SKM-1 (cell line): Measurements from ENCODE around the gene ELAC1.
"Not testable (repeated sequence)": the region's sequence is repeated elsewhere in the genome, so short reads cannot be mapped to it uniquely, and the experiment has no call there.

Source experiments
- DNase-seq: peaks from one replicate; lab custom pipeline; 2025; ENCODE audit not compliant: unreplicated experiment; lab: John Stamatoyannopoulos, UW

The ELAC1 gene

DNA sequence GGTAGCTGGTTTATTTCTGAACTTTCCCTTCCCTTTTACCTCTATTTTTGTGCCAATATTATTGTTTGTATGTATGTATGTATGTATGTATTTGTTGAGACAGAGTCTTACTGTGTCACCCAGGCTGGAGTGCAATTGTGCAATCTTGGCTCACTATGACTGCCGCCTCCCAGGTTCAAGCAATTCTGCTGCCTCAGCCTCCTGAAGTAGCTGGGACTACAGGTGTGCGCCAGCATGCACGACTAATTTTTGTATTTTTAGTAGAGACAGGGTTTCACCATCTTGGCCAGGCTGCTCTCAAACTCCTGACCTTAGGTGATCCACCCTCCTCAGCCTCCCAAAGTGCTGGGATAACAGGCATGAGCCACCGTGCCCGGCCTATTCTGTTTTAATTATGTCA is 4.6 kb downstream of the ELAC1 start:
- not testable (repeated sequence) for DNase-seq

DNA sequence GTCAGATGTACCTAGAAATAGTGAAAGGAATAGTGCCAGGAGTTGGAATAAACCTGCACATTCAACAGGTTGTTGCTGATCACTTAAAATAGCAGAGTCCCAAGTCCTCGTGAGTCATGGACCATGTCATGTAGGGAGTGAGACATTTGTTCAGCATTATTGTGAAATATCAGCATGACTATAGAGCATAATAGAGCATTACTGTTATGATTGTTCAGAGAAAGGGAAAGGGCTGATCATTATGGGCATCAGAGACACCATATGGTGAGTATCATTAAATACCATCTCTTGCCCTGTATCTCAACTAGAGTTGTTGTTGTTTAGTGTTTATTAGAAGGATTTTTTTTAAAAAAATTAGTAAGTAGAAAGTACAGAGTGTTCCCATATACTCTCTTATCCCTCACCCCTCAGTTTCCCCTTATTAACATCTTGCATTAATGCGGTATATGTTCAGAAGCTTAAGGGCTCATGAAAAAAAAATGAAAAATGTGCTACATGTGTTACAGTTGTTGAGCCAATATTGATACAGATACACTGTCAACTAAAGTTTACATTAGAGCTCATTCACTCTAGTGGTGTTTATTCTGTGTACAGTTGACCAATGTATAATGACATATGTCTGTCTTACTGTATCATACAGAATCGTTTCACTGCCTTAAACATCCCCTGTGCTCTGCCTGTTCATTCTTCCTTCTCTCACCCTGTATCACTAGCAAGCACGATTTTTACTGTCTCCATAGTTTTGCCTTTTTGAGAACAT is 5.7 kb downstream of the ELAC1 start:
- DNase-seq = no peak

DNA sequence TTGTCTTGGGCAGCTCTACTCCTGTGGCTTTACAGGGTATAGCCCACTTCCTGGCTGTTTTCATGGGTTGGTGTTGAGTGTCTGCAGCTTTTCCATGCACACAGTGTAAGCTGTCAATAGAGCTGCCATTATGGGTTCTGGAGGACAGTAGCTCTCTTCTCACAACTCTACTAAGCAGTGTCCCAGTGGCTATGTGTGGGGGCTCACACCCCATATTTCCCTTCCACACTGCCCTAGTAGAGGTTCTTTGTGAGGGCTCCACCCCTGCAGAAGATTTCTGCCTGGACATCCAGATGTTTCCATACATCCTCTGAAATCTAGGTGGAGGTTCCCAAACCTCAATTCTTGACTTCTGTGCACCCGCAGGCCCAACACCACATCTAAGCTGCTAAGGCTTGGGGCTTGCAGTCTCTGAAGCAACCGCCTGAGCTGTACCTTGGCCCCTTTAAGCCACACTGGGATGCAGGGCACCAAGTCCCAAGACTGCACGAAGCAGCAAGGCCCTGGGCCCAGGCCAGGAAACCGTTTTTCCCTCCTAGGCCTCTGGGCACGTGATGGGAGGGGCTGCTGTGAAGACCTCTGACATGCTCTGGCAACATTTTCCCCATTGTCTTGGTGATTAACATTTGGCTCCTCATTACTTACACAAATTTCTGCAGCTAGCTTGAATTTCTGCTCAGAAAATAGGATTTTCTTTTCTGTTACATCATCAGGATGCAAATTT is 9.4 kb downstream of the ELAC1 start:
- DNase-seq = no peak

DNA sequence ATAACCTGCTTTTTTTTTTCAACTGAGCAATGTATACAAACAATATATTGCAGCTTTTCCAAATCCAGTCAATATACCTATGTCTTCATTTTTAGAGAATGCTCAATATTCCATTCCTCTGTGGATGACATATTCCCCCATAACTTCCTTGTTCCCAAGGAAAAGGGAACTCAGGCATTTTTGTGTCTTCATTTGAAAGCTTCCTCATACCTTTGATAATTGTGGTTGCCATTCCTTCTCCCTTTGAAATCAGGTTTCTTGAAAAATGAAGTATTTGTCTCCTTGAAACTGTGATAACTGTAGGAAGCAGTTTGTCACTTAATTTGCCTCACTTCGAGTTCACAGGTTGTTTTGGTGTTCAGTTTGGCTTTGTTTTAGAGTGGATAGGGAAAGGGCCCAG is 13.5 kb downstream of the ELAC1 start:
- no peak for DNase-seq

DNA sequence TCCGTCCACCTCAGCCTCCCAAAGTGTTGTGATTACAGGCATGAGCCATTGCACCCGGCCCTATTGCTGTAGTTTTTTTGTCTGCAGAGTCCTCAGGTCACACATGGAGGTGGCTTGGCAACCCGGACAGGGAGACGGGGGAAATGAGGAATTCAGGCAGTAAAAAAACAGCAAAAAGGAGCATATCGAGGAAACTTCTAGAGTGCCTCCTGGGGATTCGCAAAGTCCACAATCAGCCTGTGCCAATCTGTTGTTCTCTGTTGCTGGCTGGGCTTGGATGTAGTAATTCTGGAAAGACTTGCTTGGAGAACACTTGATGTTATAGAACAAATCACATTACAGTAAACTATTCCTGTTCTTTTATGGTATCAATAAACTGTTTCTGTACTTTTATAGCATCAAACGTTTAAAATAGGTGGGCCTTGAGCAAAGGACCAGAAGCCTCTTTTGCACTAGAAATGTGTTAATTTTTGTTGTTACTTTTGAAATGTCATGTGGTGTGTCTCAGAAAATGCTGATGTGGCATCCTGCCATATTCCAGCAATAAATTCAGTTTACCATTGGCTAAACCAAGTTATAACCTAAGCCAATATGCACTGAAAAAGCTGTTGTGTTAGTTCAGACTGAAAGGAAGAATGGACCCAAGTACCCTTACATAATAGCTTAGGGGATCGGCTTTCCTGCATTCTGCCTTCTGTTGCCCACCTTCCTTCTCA is 14.4 kb downstream of the ELAC1 start:
- DNase-seq = no peak

DNA sequence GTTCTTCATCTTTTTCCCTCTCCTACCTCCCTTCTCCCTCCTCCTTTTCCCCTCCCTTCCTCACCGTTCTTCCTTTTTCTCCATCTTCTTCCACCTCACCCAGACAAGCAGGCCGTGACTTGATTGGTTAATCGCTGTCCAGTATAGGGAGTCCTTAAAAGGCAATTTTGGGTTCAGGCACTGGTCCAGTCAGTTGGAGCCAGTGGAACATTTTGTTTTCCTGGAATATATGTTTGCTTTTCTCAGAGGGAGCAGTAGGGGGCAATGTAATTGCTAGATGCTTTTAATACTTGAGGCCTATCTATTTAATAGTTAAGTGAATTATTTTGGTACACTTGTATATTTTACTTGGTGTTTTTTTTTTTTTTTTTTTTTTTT is 15.0 kb downstream of the ELAC1 start:
- no peak for DNase-seq

DNA sequence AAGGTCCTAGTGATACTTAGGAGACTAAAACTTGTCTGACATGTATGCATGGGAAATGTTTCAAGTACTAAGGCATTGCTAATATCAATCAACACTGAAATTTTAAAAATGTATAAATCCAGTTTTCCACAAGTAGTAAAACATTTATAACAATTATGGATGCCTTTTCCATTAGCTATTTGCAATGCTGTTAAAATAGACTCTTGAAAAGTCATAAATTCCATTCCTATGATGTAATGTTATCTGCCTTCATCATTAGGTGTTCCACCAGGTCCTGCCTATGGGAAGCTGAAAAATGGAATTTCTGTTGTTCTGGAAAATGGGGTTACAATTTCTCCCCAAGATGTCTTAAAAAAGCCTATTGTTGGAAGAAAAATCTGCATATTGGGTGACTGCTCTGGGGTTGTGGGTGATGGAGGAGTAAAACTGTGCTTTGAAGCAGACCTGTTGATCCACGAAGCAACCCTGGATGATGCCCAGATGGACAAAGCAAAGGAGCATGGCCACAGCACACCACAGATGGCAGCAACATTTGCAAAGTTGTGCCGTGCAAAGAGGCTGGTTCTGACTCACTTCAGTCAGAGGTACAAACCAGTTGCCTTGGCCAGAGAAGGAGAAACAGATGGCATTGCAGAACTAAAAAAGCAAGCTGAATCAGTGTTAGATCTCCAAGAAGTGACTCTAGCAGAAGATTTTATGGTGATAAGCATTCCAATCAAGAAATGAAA is 18.7 kb downstream of the ELAC1 start:
- no peak for DNase-seq

DNA sequence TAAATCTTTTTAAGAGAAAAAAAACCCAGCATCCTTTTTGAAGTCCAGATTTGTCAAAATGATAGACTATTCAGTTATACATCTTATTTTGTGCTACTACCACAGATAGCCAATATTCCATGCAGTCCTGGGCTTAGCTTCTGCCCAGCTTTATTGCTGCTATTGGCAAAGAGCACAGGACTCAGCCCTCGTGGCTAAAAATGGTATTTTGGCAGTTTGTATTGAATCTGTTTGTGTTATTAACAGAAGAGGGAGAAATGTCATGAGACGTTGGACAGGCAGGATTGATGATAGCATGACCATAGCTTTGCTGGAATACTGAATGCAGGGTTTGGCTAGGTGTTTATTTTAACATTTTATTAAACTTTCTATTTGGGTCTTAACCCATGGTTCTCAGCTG is 19.4 kb downstream of the ELAC1 start:
- DNase-seq = no peak

DNA sequence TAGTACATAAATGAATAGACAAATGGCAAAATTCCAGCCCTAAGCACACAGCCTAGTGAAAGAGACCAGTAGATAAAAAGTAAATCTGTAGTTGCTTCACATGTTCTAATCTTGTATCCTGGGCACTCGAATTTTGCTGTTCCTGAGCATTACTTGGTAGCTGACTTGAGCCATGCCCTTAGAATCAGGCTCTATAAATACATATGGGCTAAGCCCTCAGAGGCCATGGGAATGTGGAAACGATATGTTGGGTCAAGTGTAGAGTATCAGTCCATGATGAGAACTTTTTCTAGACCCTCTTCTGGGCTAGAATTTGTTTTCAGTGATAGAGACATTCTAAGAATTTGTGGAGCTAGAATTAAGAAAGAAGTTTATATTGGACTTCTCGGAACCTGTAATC is 21.9 kb downstream of the ELAC1 start:
- no peak for DNase-seq

DNA sequence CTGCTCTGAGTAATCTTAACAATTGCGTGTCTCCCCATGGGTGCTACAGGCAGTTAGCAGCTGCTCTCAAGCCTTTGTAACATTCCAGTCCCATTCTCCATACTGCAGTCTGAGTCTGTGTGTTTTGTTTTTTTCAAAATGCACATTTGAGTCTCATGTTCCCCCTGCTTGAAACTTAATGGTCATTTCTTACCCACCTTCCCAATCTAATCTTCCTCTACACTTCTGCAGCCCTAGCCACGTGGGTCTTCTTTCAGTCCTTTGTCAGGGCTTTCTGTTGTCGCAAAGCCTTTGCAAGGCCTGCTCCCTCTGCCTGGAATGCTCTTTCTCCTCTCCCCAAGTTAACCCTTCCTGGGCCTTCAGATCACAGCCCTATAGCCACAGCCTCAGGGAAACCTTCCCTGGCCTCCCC is 24.5 kb downstream of the ELAC1 start:
- DNase-seq = no peak

DNA sequence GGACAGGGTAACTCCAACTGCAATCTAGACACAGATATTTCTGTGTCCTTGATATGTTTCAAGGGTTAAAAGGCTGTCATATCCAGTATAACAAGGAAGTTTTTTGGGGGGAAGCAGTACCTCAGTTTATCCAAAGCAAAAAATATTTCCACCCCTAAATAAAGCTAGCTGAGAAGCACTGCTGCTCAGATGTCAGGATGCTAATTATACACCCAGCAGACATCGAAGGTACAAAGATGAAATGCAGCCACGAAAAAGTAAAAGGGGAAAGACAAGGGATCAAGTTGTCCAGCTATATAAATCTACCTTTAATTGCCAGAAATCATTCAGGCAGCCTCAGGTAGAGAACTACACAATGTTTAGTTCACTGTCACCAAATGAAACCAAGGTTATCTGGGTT is 26.2 kb downstream of the ELAC1 start:
- DNase-seq = no peak

DNA sequence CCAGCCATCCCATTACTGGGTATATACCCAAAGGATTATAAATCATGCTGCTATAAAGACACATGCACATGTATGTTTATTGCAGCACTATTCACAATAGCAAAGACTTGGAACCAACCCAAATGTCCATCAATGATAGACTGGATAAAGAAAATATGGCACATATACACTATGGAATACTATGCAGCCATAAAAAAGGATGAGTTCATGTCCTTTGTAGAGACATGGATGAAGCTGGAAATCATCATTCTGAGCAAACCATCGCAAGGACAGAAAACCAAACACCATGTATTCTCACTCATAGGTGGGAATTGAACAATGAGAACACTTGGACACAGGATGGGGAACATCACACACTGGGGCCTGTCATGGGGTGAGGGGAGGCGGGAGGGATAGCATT is 35.3 kb downstream of the ELAC1 start:
- not testable (repeated sequence) for DNase-seq

DNA sequence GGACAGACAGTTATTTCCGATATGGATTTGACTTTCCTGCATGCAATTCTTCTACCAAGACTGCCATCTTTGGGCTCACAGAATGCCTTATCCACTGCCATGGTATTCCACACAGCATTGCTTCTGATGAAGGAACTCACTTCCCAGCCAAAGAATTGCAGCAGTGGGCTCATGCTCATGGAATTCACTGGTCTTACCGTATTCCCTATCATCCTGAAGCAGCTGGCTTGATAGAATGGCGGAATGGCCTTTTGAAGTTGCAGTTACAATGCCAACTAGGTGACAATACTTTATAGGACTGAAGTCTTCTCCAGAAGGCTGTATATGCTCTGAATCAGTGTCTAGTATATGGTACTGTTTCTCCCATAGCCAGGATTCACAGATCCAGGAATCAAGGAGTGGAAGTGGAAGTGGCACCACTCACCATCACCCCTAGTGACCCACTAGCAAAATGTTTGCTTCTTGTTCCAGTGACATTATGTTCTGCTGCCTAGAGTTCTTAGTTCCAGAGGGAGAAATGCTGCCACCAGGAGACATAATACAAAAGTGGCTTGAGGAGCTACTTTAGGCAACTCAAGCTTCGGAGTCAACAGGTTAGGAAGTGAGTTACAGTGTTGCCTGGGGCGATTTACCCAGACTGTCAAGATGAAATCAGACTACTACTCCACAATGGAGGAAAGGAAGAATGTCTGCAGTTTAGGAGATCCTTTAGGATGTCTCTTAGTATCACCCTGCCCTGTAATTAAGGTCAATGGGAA is 38.4 kb downstream of the ELAC1 start:
- DNase-seq = no peak

DNA sequence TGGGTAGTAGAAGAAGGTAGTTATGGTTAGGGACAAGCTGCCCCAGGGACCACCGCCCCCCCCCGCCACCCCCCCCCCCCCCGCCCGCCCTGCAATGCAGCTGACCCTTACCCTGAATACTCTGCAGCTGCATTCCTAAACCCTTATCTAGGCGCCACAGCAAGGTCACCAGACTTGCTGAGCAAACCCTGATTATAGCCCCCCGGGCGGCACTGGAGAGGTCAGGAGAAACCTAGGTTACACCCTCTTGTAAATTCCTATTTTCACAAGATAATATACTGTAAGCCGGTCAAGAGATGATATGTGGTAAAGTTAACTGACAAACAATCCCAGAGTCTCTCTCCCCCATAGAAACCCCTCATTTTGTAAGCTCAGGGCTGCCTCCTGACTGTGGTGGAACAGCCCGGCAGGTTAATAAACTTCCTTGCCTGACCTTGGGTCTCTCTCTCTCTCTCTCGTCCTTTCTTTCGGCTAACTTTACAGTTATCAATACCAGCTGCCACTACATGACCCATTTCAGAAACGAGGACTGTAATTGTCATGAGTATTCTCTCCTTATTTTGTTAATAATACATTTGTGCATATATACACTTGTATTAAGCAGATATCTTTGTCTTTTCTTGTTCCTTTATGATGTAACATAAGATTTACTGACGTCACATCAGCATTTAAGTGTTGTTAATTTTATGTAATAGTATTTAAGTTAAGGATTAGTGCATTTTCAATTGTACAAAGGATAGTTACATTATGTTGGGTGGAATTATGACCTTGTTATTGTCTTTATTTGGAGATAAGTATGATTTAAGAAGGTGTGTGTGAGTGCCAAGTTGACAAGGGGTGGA is 39.3 kb downstream of the ELAC1 start:
- DNase-seq = no peak

DNA sequence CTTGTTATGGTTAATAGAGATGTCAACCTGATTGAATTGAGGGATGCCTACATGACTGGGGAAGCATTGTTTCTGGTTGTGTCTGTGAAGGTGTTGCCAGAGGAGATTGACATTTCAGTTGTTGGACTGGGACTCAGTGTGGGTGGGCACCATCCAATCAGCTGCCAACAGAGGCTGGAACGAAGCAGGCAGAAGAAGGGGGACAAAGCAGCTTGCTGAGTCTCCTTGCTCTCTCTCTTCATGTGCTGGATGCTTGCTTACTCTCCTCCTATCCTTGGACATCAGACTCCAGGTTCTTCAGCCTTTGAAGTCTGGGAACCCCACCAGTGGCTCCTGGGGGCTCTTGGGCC is 39.9 kb downstream of the ELAC1 start:
- no peak for DNase-seq

DNA sequence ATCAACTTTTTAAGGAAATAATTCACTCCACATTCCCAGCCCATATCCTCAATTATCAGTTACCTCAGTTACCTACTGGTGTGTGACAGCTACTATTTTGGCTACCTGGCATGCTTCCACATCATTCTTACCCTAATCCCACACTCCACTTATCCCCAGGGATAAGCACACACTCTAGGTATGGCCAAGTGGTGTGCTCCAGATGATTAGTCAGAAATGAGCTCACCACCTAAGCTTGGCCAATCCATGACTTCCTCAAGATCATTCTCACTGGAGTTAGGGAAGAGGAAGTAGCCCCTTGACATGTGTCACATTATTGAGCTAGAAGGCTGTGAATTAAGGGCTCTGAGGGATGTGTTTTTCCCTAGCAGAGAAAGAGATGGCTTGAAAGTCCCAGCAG is 41.2 kb downstream of the ELAC1 start:
- DNase-seq = no peak

DNA sequence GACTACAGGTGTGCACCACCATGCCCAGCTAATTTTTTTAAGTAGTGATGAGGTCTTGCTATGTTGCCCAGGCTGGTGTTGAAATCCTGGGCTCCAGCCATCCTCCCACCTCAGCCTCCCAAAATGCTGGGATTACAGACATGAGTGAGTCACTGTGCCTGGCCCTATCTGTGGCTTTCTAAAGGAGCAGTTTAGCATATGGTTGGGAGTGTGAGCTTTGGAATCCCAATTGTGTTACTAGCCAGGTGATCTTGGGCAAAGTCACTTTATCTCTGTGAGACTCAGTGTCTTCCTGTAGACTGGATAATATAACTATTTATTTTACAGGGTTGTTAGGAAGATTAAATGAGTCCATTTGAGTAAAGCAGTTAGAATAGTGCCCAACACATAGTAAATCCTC is 42.4 kb downstream of the ELAC1 start:
- DNase-seq = no peak

DNA sequence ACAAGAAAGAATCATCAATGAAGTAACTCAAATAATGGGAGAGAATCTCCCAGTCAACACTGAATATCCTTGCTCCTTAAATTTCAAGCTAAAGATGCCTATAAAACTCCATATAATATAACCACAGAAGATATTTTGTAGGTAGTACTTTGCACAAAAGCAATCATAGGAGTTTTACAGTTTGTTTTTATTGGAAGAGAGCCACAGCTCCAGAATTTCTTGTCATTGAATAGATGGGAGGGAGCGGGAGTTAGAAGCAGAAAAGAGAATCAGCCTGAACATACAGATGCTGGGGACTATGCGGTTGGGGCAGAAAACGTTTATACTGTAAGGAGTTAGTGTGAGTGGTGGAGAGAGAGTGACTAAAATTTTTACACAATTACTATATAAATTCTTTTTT is 43.9 kb downstream of the ELAC1 start:
- DNase-seq = no peak

DNA sequence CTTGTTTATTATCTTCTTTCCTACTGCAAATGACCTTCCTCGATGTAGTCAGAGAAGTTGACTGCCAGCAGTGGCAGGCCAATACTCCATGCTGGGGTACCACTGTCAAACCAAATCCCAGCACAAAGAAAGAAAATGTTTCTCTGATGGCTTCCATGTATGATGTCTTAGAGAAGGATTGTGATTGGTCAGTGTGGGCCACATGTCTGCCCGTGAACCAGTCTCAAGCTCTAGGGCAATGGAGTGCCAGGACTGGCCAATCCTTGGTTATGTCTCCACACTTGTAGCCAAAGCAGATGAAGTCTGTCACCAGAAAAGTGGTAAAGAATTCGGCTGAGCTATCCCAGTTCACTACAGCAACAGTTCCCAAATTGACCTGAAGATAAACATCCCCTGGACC is 44.6 kb downstream of the ELAC1 start:
- DNase-seq = no peak

DNA sequence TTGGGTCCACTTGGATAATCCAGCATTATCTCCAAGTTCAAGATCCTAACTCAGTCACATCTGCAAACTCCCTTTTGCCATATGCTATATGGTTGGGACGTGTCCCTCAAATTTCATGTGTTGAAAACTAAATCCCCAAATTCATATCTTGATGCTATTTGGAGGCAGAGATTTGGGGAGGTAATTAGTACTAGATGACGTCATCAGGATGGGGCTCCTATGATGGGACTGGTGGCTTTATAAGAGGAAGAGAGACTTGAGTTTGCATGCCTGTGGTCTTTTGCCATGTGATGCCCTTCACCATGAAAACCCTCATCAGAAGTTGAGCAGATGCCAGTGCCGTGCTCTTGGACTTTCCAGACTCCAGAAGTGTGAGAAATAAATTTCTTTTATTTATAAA is 45.4 kb downstream of the ELAC1 start:
- no peak for DNase-seq
